HepG2 (cell line): Measurements from ENCODE around the gene IL36B. TPM values are rescaled to one million over a fixed set of nuclear protein-coding genes. Genes with fewer than 3 reads are reported as not detected.

ENCODE experiments used
- ATAC-seq: fragments of 200-7000 bp; cut with Tn5 transposase; 3 replicates; pipeline ENCODE4 v1.9.1; 2020; ENCODE audit warnings: mild to moderate bottlenecking, moderate library complexity
- BruUV-seq: library from RNA; stranded (reverse); fragments of 400-500 nt; replicated peaks from 2 replicates; lab custom pipeline; 2021; lab: Mats Ljungman, UMichigan
- CTCF ChIA-PET: fragments of 300-600 bp; formaldehyde crosslinking; extraction: SDS; loops from one replicate; lab custom pipeline; 2021; ENCODE audit warnings: low total read pairs, inconsistent platforms, low intra/inter-chr PET ratio; lab: Yijun Ruan, JAX
- POLR2A ChIA-PET: fragments of 350-600 bp; sonication (Branson Sonifier 250); formaldehyde crosslinking; loops from one replicate; lab custom pipeline; 2020; ENCODE audit warnings: antibody characterized with exemption, inconsistent platforms; lab: Yijun Ruan, JAX
- DNase-seq: peaks from one replicate; pipeline ENCODE4 v3.0.0-alpha.2; 2015; ENCODE audit warnings: low spot score
- FAIRE-seq: peaks from 3 replicates; lab custom pipeline; 2011; peaks lifted over from hg19 to GRCh38; lab: Jason Lieb, UNC
- H2AFZ ChIP-seq: one replicate; pipeline ENCODE4 v1.6.1; 2011; ENCODE audit warnings: low read length, inconsistent platforms
- H3K27ac ChIP-seq: fragments of 300-600 bp; 3 replicates; pipeline ENCODE4 v1.8.0; 2011; ENCODE audit warnings: mixed run types, mild to moderate bottlenecking, mixed read lengths, low read length, inconsistent platforms; ENCODE audit not compliant: insufficient read depth; ENCODE audit errors: extremely low read length
- H3K27me3 ChIP-seq, 2 experiments: fragments of 200-600 bp in 1 of 2; 2 replicates in 1 of 2; 3 replicates in 1 of 2; pipeline versions ENCODE4 v1.6.0 to v1.8.0; 2011; ENCODE audit warnings: low read length in 2 of 2, mild to moderate bottlenecking in 2 of 2, moderate library complexity in 2 of 2, inconsistent platforms in 1 of 2; ENCODE audit not compliant: insufficient read depth in 2 of 2, control insufficient read depth in 1 of 2
- H3K36me3 ChIP-seq, 2 experiments: fragments of 200-600 bp in 1 of 2; replicated peaks in 1 of 2; 2 replicates in 1 of 2; 3 replicates in 1 of 2; pipeline versions ENCODE4 v1.5.1 to v1.8.0; 2011; ENCODE audit warnings: low read length in 2 of 2, inconsistent platforms in 1 of 2; ENCODE audit not compliant: insufficient read depth in 2 of 2, control insufficient read depth in 1 of 2
- H3K4me1 ChIP-seq: 2 replicates; pipeline ENCODE4 v1.5.1; 2012; ENCODE audit warnings: low read length, inconsistent platforms; ENCODE audit not compliant: insufficient read depth
- H3K4me2 ChIP-seq: 2 replicates; pipeline ENCODE4 v1.6.0; 2011; ENCODE audit warnings: low read depth, low read length, inconsistent platforms
- H3K4me3 ChIP-seq, 3 experiments: fragments of 200-600 bp in 1 of 3; sonication (generic), shearing (Covaris generic) in 1 of 3; replicated peaks in 1 of 3; 2 replicates each; pipeline ENCODE4 v1.5.1; 2011 to 2016; ENCODE audit warnings: low read length in 3 of 3, inconsistent platforms in 2 of 3, low read depth in 2 of 3, mild to moderate bottlenecking in 2 of 3, control low read depth in 1 of 3, mixed read lengths in 1 of 3; ENCODE audit not compliant: insufficient read depth in 1 of 3
- H3K79me2 ChIP-seq: one replicate; pipeline ENCODE4 v1.6.1; 2011; ENCODE audit warnings: low read length, inconsistent platforms; ENCODE audit not compliant: insufficient read depth
- H3K9ac ChIP-seq: 2 replicates; pipeline ENCODE4 v1.6.0; 2011; ENCODE audit warnings: mild to moderate bottlenecking, low read depth, low read length, inconsistent platforms; ENCODE audit not compliant: insufficient read depth
- H3K9me3 ChIP-seq: 2 replicates; pipeline ENCODE4 v1.5.1; 2012; ENCODE audit warnings: mild to moderate bottlenecking, low read length
- H4K20me1 ChIP-seq: 2 replicates; pipeline ENCODE4 v1.6.0; 2011; ENCODE audit warnings: inconsistent platforms, mild to moderate bottlenecking, low read length, moderate library complexity; ENCODE audit not compliant: insufficient read depth
- HNRNPH1 ChIP-seq: fragments of 200-400 bp; formaldehyde crosslinking; optimal IDR thresholded peaks from 2 replicates; pipeline ENCODE3; 2017; ENCODE audit warnings: mild to moderate bottlenecking, low read depth, low read length
- ISL2 ChIP-seq: sonication (generic); formaldehyde crosslinking; IDR thresholded peaks from 2 replicates; pipeline ENCODE4 v1.5.0; 2020; ENCODE audit warnings: missing genetic modification reagents
- JARID2 ChIP-seq: sonication (generic); formaldehyde crosslinking; IDR thresholded peaks from 2 replicates; pipeline ENCODE4 v1.8.1; 2023; ENCODE audit warnings: missing genetic modification reagents, inconsistent platforms; ENCODE audit not compliant: insufficient replicate concordance
- NR2F2 ChIP-seq: IDR thresholded peaks from 2 replicates; pipeline ENCODE4 v1.6.1; 2012; ENCODE audit warnings: low read depth, inconsistent platforms, borderline replicate concordance
- PCBP1 ChIP-seq: fragments of 200-400 bp; formaldehyde crosslinking; IDR thresholded peaks from 2 replicates; pipeline ENCODE4 v1.6.1; 2017; ENCODE audit warnings: mild to moderate bottlenecking, low read depth, low read length, borderline replicate concordance
- SATB2 ChIP-seq: sonication (generic); formaldehyde crosslinking; IDR thresholded peaks from 2 replicates; pipeline ENCODE4 v1.5.0; 2020; ENCODE audit warnings: missing genetic modification reagents
- SMAD9 ChIP-seq: sonication (generic); formaldehyde crosslinking; IDR thresholded peaks from 2 replicates; pipeline ENCODE4 v1.5.1; 2020; ENCODE audit warnings: mild to moderate bottlenecking, missing genetic modification reagents
- SNRNP70 ChIP-seq: fragments of 200-400 bp; formaldehyde crosslinking; IDR thresholded peaks from 2 replicates; pipeline ENCODE4 v1.6.1; 2017; ENCODE audit warnings: mild to moderate bottlenecking, low read depth, low read length, moderate library complexity
- SRF ChIP-seq: IDR thresholded peaks from 2 replicates; pipeline ENCODE4 v1.6.1; 2011; ENCODE audit warnings: mild to moderate bottlenecking, low read depth, low read length, moderate library complexity
- SRY ChIP-seq: sonication (generic); formaldehyde crosslinking; IDR thresholded peaks from 2 replicates; pipeline ENCODE4 v1.8.0; 2022; ENCODE audit warnings: mild to moderate bottlenecking, missing genetic modification reagents
- TEAD3 ChIP-seq: optimal IDR thresholded peaks from 2 replicates; pipeline ENCODE3; 2016; ENCODE audit warnings: borderline replicate concordance
- ZBTB1 ChIP-seq: sonication (generic); formaldehyde crosslinking; IDR thresholded peaks from 2 replicates; pipeline ENCODE4 v1.4.0; 2020; ENCODE audit warnings: missing genetic modification reagents, borderline replicate concordance
- ZBTB20 ChIP-seq: sonication (generic); formaldehyde crosslinking; IDR thresholded peaks from 2 replicates; pipeline ENCODE4 v1.8.1; 2023; ENCODE audit warnings: missing genetic modification reagents, low read depth, mild to moderate bottlenecking, borderline replicate concordance
- ZIK1 ChIP-seq: sonication (generic); formaldehyde crosslinking; IDR thresholded peaks from 2 replicates; pipeline ENCODE4 v1.5.0; 2020; ENCODE audit warnings: mild to moderate bottlenecking, low read depth, missing genetic modification reagents, borderline replicate concordance
- ZNF326 ChIP-seq: sonication (generic); formaldehyde crosslinking; IDR thresholded peaks from 2 replicates; pipeline ENCODE4 v1.4.0; 2020; ENCODE audit warnings: missing genetic modification reagents, borderline replicate concordance
- ZNF607 ChIP-seq: sonication (generic); formaldehyde crosslinking; IDR thresholded peaks from 2 replicates; pipeline ENCODE4 v1.5.1; 2020; ENCODE audit warnings: missing genetic modification reagents, mild to moderate bottlenecking, borderline replicate concordance
- ZNF768 ChIP-seq: sonication (generic); formaldehyde crosslinking; IDR thresholded peaks from 2 replicates; pipeline ENCODE4 v1.4.0; 2020; ENCODE audit warnings: missing genetic modification reagents
- ZNF816 ChIP-seq: sonication (generic); formaldehyde crosslinking; IDR thresholded peaks from 2 replicates; pipeline ENCODE4 v1.8.0; 2022; ENCODE audit warnings: missing genetic modification reagents, mild to moderate bottlenecking, borderline replicate concordance
- WGBS: methylation state at CpG from one replicate; pipeline ENCODE4 v1.1.6; 2017; ENCODE audit warnings: low lambda C conversion rate; 5-methylcytosine and 5-hydroxymethylcytosine counted together
- in situ Hi-C: cut with HindIII; loops from 2 replicates; pipeline ENCODE4 v1.10.0; 2017; ENCODE audit warnings: low pct_unique_long_range_greater_than_20kb; ENCODE audit not compliant: extremely low pct_ligation_motif_present
- intact Hi-C: fragments of 100-400 bp; cut with micrococcal nuclease; formaldehyde crosslinking; loops from one replicate; pipeline ENCODE4 v1.10.0; 2022; ENCODE audit not compliant: unreplicated experiment
- polyA plus RNA-seq, 8 experiments: library from polyadenylated mRNA; depleted of rRNA in 3 of 8; stranded (reverse) in 7 of 8; unstranded in 1 of 8; fragments of >200 nt; fragmentation: Illumina TruSeq in 4 of 8; extraction: Trizol in 4 of 8; gene quantifications; 2 replicates each; pipeline versions ENCODE4 v1.2.1 to v1.2.3, GENCODE V29; 2011 to 2016; ENCODE audit warnings: low read depth in 4 of 8, missing spikeins in 1 of 8, mixed read lengths in 1 of 8; ENCODE audit not compliant: insufficient read depth in 1 of 8
- total RNA-seq, 5 experiments: library from RNA; depleted of rRNA; stranded (reverse); fragments of >200 nt; fragmentation: Illumina TruSeq; extraction: Trizol; gene quantifications; 2 replicates each; pipeline ENCODE4 v1.2.3, GENCODE V29; 2016; ENCODE audit warnings: low read depth in 1 of 5
- TF ChIP-seq, protein P1 (sequence below): sonication (generic); formaldehyde crosslinking; IDR thresholded peaks from 2 replicates; pipeline ENCODE4 v1.4.0; 2020; ENCODE audit warnings: missing genetic modification reagents, low read depth, mild to moderate bottlenecking, borderline replicate concordance
- TF ChIP-seq, protein P2 (sequence below): sonication (generic); formaldehyde crosslinking; IDR thresholded peaks from 2 replicates; pipeline ENCODE4 v1.4.0; 2020; ENCODE audit warnings: missing genetic modification reagents, borderline replicate concordance

IL36B gene
- total and polyA plus RNA-seq, 2 of the 13 experiments (the other 11 are each of a cell fraction or from before 2014, with no cell fraction given) = not detected

DNA sequence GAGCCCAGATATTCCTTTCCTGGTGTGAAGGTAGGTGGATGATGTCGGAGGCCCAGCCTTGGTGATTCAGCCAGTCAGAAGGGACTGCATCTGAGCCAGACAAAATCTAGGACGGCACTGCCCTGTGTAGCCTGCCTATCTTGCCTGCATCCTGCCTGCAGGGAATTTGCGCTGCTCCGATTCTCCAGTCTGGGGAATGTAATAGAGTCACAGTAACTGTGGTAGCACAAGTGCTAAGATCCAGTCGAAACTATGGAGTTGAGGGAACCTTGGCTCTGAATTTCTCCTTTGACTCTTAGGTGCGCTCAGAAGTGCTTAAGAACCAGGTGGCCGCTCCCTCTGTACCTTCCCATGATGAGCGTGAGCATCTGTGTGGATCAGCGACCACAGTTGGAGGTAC is 15.9 kb downstream of the IL36B start:
- no peaks in the 10 kb centered on the region for H3K79me2 ChIP-seq
- no peaks in the 10 kb centered on the region for H3K36me3 ChIP-seq
- intact Hi-C loops = no loop called here
- in situ Hi-C loops = no loop called here
- CTCF ChIA-PET = no interaction called here
- no peak overlapping the region for H3K4me2 ChIP-seq
- no peak for FAIRE-seq
- H3K9me3 ChIP-seq = no peaks in the 10 kb centered on the region
- WGBS = 56% methylated on average over 9 of the region's 9 CpGs
- peaks cover 0 to 4% of the 10 kb centered on the region in 2 experiments; a peak in 1 of 5 replicates for H3K27me3 ChIP-seq
- H3K4me1 ChIP-seq = no peaks in the 10 kb centered on the region
- no peak for ATAC-seq
- BruUV-seq = no TSS peak
- H2AFZ ChIP-seq = no peak overlapping the region
- DNase-seq = no peak
- no peak overlapping the region for H3K27ac ChIP-seq
- no peak overlapping the region for H3K4me3 ChIP-seq
- no peak for TF ChIP-seq ZIK1
- no peak for TF ChIP-seq TEAD3 (CRISPR knock-in tag)
- TF ChIP-seq ZNF607 (CRISPR knock-in tag) = no peak
- no peak for TF ChIP-seq NR2F2
- no peak for TF ChIP-seq ZNF768 (CRISPR knock-in tag)
- TF ChIP-seq JARID2 = no peak
- no peak for TF ChIP-seq SRY (CRISPR knock-in tag)
- TF ChIP-seq ZNF816 = no peak
- no peak for TF ChIP-seq ISL2 (CRISPR knock-in tag)
- no peak for TF ChIP-seq ZBTB20 (CRISPR knock-in tag)
- no peak for TF ChIP-seq HNRNPH1
- TF ChIP-seq, protein P1, sequence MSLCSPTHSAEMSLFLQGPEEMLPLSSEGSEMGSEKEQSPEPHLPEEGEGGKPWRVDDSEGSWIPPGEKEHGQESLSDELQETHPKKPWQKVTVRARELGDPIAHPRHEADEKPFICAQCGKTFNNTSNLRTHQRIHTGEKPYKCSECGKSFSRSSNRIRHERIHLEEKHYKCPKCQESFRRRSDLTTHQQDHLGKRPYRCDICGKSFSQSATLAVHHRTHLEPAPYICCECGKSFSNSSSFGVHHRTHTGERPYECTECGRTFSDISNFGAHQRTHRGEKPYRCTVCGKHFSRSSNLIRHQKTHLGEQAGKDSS (CRISPR knock-in tag) = no peak
- no peak for TF ChIP-seq SMAD9 (CRISPR knock-in tag)
- no peak for TF ChIP-seq PCBP1
- TF ChIP-seq SRF = no peak
- TF ChIP-seq ZBTB1 (CRISPR knock-in tag) = no peak
- TF ChIP-seq ZNF326 = no peak
- TF ChIP-seq, protein P2, sequence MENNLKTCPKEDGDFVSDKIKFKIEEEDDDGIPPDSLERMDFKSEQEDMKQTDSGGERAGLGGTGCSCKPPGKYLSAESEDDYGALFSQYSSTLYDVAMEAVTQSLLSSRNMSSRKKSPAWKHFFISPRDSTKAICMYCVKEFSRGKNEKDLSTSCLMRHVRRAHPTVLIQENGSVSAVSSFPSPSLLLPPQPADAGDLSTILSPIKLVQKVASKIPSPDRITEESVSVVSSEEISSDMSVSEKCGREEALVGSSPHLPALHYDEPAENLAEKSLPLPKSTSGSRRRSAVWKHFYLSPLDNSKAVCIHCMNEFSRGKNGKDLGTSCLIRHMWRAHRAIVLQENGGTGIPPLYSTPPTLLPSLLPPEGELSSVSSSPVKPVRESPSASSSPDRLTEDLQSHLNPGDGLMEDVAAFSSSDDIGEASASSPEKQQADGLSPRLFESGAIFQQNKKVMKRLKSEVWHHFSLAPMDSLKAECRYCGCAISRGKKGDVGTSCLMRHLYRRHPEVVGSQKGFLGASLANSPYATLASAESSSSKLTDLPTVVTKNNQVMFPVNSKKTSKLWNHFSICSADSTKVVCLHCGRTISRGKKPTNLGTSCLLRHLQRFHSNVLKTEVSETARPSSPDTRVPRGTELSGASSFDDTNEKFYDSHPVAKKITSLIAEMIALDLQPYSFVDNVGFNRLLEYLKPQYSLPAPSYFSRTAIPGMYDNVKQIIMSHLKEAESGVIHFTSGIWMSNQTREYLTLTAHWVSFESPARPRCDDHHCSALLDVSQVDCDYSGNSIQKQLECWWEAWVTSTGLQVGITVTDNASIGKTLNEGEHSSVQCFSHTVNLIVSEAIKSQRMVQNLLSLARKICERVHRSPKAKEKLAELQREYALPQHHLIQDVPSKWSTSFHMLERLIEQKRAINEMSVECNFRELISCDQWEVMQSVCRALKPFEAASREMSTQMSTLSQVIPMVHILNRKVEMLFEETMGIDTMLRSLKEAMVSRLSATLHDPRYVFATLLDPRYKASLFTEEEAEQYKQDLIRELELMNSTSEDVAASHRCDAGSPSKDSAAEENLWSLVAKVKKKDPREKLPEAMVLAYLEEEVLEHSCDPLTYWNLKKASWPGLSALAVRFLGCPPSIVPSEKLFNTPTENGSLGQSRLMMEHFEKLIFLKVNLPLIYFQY (CRISPR knock-in tag) = no peak
- TF ChIP-seq SATB2 (CRISPR knock-in tag) = no peak
- TF ChIP-seq SNRNP70 = no peak
- POLR2A ChIA-PET = no interaction called here
- no peak overlapping the region for H3K9ac ChIP-seq
- no peaks in the 10 kb centered on the region for H4K20me1 ChIP-seq
